Esophagus muscularis mucosa (tissue), 3 donors: ENCODE results near the gene PAF1.

Experiments
- CTCF ChIP-seq, 3 experiments: fragments of 200-600 bp in 2 of 3; fragments of 450-650 bp in 1 of 3; sonication (generic) in 2 of 3; IDR thresholded peaks; one replicate each; pipeline ENCODE4 v1.5.1; 2017 to 2019; ENCODE audit warnings: antibody characterized with exemption in 3 of 3, mild to moderate bottlenecking in 2 of 3, moderate library complexity in 1 of 3
- POLR2A ChIP-seq: fragments of 450-650 bp; IDR thresholded peaks from one replicate; pipeline ENCODE4 v1.6.1; 2017; ENCODE audit warnings: antibody characterized with exemption, moderate library complexity, mild to moderate bottlenecking, low read depth
- POLR2AphosphoS5 ChIP-seq, 2 donors: sonication (generic); formaldehyde crosslinking; IDR thresholded peaks; one replicate each; pipeline ENCODE4 v1.6.1; 2017; ENCODE audit warnings: antibody characterized with exemption in 2 of 2

- no peak for TF ChIP-seq CTCF (IDR thresholded peaks at IDR 0.05)
- TF ChIP-seq POLR2AphosphoS5 (IDR thresholded peaks at IDR 0.05) = no peak
- no peak for TF ChIP-seq POLR2A
Measured at GRCh38 chr19:39375929-39376328, 15.0 kb downstream of the PAF1 start.
